Erythroblast (primary cell): Measurements from ENCODE around the gene PRPF6.
A peak's percentile ranks its signal among the peaks of the same experiment; 100 is the strongest.

Experiments used
- DNase-seq, 2 experiments: peaks; one replicate each; lab custom pipeline; 2025; lab: John Stamatoyannopoulos, UW
- GATA1 ChIP-seq: IDR thresholded peaks from 2 replicates; pipeline ENCODE4 v1.6.1; 2011; ENCODE audit warnings: low read depth, mild to moderate bottlenecking, control low read depth, low read length, moderate library complexity
- POLR2A ChIP-seq: IDR thresholded peaks from 2 replicates; pipeline ENCODE4 v1.6.1; 2011; ENCODE audit warnings: mild to moderate bottlenecking, low read length

The PRPF6 gene

GRCh38 chr20:64058536-64058935 is 77.6 kb downstream of the PRPF6 start:
- DNase-seq, result no peak
- TF ChIP-seq POLR2A (no peak), GATA1 (no peak)

GRCh38 chr20:64062276-64062595 is 81.3 kb downstream of the PRPF6 start:
- DNase-seq, result no peak
- TF ChIP-seq POLR2A (no peak), GATA1 (no peak)

- peak; percentile 93 to 95 for DNase-seq
These were observed 81.9 kb downstream of the PRPF6 start, which contains the start of gene TCEA2 for GRCh38 chr20:64062596-64063388. Gene TCEA2, plus strand, starts transcription at chr20:64063198. Its CDS starts 115 bp downstream, at chr20:64063313.

GRCh38 chr20:64063389-64064144 is 82.6 kb downstream of the PRPF6 start:
- DNase-seq, result no peak

More at GRCh38 chr20:64062596-64063388, 81.9 kb downstream of the PRPF6 start, which contains the start of gene TCEA2:
- TF ChIP-seq GATA1, result no peak
- TF ChIP-seq POLR2A, result peak; percentile 55

GRCh38 chr20:64064145-64064698 is 83.3 kb downstream of the PRPF6 start:
- TF ChIP-seq POLR2A (no peak), GATA1 (no peak)
- peak in 1 of 2 experiments; percentile 33 for DNase-seq

More at GRCh38 chr20:64063389-64064144, 82.6 kb downstream of the PRPF6 start:
- TF ChIP-seq GATA1 (no peak), POLR2A (no peak)

- DNase-seq, result no peak
- TF ChIP-seq GATA1, result no peak
- TF ChIP-seq POLR2A, result no peak
These were observed 84.4 kb downstream of the PRPF6 start for GRCh38 chr20:64065062-64065973.

- peak; percentile 21 to 41 for DNase-seq
- TF ChIP-seq POLR2A, result no peak
- no peak for TF ChIP-seq GATA1
These were observed 85.0 kb downstream of the PRPF6 start for GRCh38 chr20:64065974-64066343.

GRCh38 chr20:64067005-64067632 is 86.2 kb downstream of the PRPF6 start:
- no peak for DNase-seq
- TF ChIP-seq GATA1, result no peak
- no peak for TF ChIP-seq POLR2A

- TF ChIP-seq POLR2A (no peak), GATA1 (no peak)
These were observed 86.9 kb downstream of the PRPF6 start for GRCh38 chr20:64067733-64068307.

GRCh38 chr20:64068386-64069208 is 87.7 kb downstream of the PRPF6 start:
- TF ChIP-seq POLR2A, result no peak
- TF ChIP-seq GATA1, result no peak
- DNase-seq, result peak; percentile 55 to 82

More at GRCh38 chr20:64067733-64068307, 86.9 kb downstream of the PRPF6 start:
- DNase-seq, result no peak

- DNase-seq, result no peak
- no peak for TF ChIP-seq GATA1
- no peak for TF ChIP-seq POLR2A
These were observed 88.3 kb downstream of the PRPF6 start for GRCh38 chr20:64069209-64069613.

GRCh38 chr20:64069614-64070243 is 88.8 kb downstream of the PRPF6 start:
- peak; percentile 22 to 38 for DNase-seq
- TF ChIP-seq POLR2A (no peak), GATA1 (no peak)
